IgD-negative memory B cell (primary cell): ENCODE data around the gene CHST8. TPM values are rescaled to one million over a fixed set of nuclear protein-coding genes. Genes with fewer than 3 reads are reported as not detected.

Experiments used
- H3K27ac Mint-ChIP-seq, 3 donors: one replicate each; pipeline ENCODE4 v1.8.0; 2020 to 2022; ENCODE audit warnings: mild to moderate bottlenecking in 3 of 3, mixed read lengths in 3 of 3, moderate library complexity in 1 of 3
- H3K27me3 Mint-ChIP-seq: one replicate; pipeline ENCODE4 v1.8.0; 2021; ENCODE audit warnings: mixed read lengths
- H3K36me3 Mint-ChIP-seq: one replicate; pipeline ENCODE4 v1.8.0; 2020; ENCODE audit warnings: mild to moderate bottlenecking, mixed read lengths
- H3K4me1 Mint-ChIP-seq, 3 donors: one replicate each; pipeline ENCODE4 v1.8.0; 2020 to 2022; ENCODE audit warnings: mixed read lengths in 3 of 3, mild to moderate bottlenecking in 1 of 3
- H3K4me3 Mint-ChIP-seq, 4 donors: one replicate each; pipeline ENCODE4 v1.8.0; 2020 to 2022; ENCODE audit warnings: mild to moderate bottlenecking in 4 of 4, mixed read lengths in 4 of 4, moderate library complexity in 3 of 4
- H3K9me3 Mint-ChIP-seq, 3 donors: one replicate each; pipeline ENCODE4 v1.8.0; 2020 to 2021; ENCODE audit warnings: mixed read lengths in 3 of 3, mild to moderate bottlenecking in 1 of 3
- polyA plus RNA-seq: library from polyadenylated mRNA; unstranded; fragments of 300-500 nt; fragmentation: Illumina TruSeq; gene quantifications from one replicate; pipeline ENCODE4 v1.2.3, GENCODE V29; 2021

CHST8 gene
- polyA plus RNA-seq, 1 donor from 2014 or later = not detected

GRCh38 chr19:33713194-33713593 is 91.4 kb downstream of the CHST8 start:
- Mint-ChIP-seq H3K27ac (no peak overlapping the region), H3K9me3 (peaks cover 8 to 20% (median 11%) of the 10 kb centered on the region in 3 donors), H3K36me3 (no peaks in the 10 kb centered on the region)

GRCh38 chr19:33714149-33714548 is 92.4 kb downstream of the CHST8 start:
- Mint-ChIP-seq H3K27ac (no peak overlapping the region), H3K4me3 (no peak overlapping the region), H3K9me3 (peaks cover 8 to 16% (median 9%) of the 10 kb centered on the region in 3 donors), H3K36me3 (no peaks in the 10 kb centered on the region), H3K27me3 (peaks cover 5% of the 10 kb centered on the region), H3K4me1 (peaks cover 0 to 2% (median 0%) of the 10 kb centered on the region in 3 donors)

More at GRCh38 chr19:33713194-33713593, 91.4 kb downstream of the CHST8 start:
- Mint-ChIP-seq H3K27me3 (peaks cover 5% of the 10 kb centered on the region), H3K4me3 (peak overlapping the region in 1 of 4 donors; percentile 22), H3K4me1 (peaks cover 0 to 2% (median 0%) of the 10 kb centered on the region in 3 donors)

- Mint-ChIP-seq H3K9me3 (peaks cover 8 to 10% (median 8%) of the 10 kb centered on the region in 3 donors), H3K27ac (no peak overlapping the region), H3K27me3 (peaks cover 9% of the 10 kb centered on the region), H3K4me3 (no peak overlapping the region), H3K4me1 (peaks cover 0 to 2% (median 0%) of the 10 kb centered on the region in 3 donors), H3K36me3 (no peaks in the 10 kb centered on the region)
Measured at GRCh38 chr19:33715462-33715861, 93.7 kb downstream of the CHST8 start.

GRCh38 chr19:33717878-33718277 is 96.1 kb downstream of the CHST8 start:
- Mint-ChIP-seq H3K36me3 (no peaks in the 10 kb centered on the region), H3K4me1 (peaks cover 0 to 2% (median 0%) of the 10 kb centered on the region in 3 donors), H3K27ac (no peak overlapping the region), H3K9me3 (peaks cover 8 to 10% (median 8%) of the 10 kb centered on the region in 3 donors), H3K4me3 (no peak overlapping the region), H3K27me3 (peaks cover 6% of the 10 kb centered on the region)

- peaks cover 0 to 2% (median 0%) of the 10 kb centered on the region in 3 donors for H3K4me1 Mint-ChIP-seq
Measured at GRCh38 chr19:33718651-33719254, 97.0 kb downstream of the CHST8 start.

GRCh38 chr19:33719366-33720154 is 97.8 kb downstream of the CHST8 start:
- H3K27me3 Mint-ChIP-seq = peaks cover 6% of the 10 kb centered on the region
- peaks cover 0 to 2% (median 0%) of the 10 kb centered on the region in 3 donors for H3K4me1 Mint-ChIP-seq
- H3K27ac Mint-ChIP-seq = no peak overlapping the region
- H3K9me3 Mint-ChIP-seq = peaks cover 4 to 5% (median 5%) of the 10 kb centered on the region in 3 donors
- H3K4me3 Mint-ChIP-seq = no peak overlapping the region
- H3K36me3 Mint-ChIP-seq = no peaks in the 10 kb centered on the region

More at GRCh38 chr19:33718651-33719254, 97.0 kb downstream of the CHST8 start:
- Mint-ChIP-seq H3K9me3 (peaks cover 8 to 10% (median 8%) of the 10 kb centered on the region in 3 donors), H3K27ac (no peak overlapping the region), H3K4me3 (peak overlapping the region in 1 of 4 donors; percentile 15), H3K36me3 (no peaks in the 10 kb centered on the region), H3K27me3 (peaks cover 6% of the 10 kb centered on the region)

- Mint-ChIP-seq H3K4me3 (no peak overlapping the region), H3K36me3 (no peaks in the 10 kb centered on the region), H3K27me3 (peaks cover 4% of the 10 kb centered on the region), H3K9me3 (peaks cover 0 to 5% (median 2%) of the 10 kb centered on the region in 3 donors), H3K4me1 (no peaks in the 10 kb centered on the region), H3K27ac (no peak overlapping the region)
Measured at GRCh38 chr19:33720155-33720493, 98.4 kb downstream of the CHST8 start.

- no peaks in the 10 kb centered on the region for H3K36me3 Mint-ChIP-seq
- peaks cover 4% of the 10 kb centered on the region for H3K27me3 Mint-ChIP-seq
- no peaks in the 10 kb centered on the region for H3K4me1 Mint-ChIP-seq
- no peak overlapping the region for H3K27ac Mint-ChIP-seq
- peaks cover 0 to 2% (median 2%) of the 10 kb centered on the region in 3 donors for H3K9me3 Mint-ChIP-seq
- no peak overlapping the region for H3K4me3 Mint-ChIP-seq
Measured at GRCh38 chr19:33720691-33721682, 99.2 kb downstream of the CHST8 start.

- peaks cover 4% of the 10 kb centered on the region for H3K27me3 Mint-ChIP-seq
- no peak overlapping the region for H3K27ac Mint-ChIP-seq
- H3K9me3 Mint-ChIP-seq = peaks cover 0 to 2% (median 0%) of the 10 kb centered on the region in 3 donors
- H3K36me3 Mint-ChIP-seq = no peaks in the 10 kb centered on the region
- no peaks in the 10 kb centered on the region for H3K4me1 Mint-ChIP-seq
- H3K4me3 Mint-ChIP-seq = no peak overlapping the region
Measured at GRCh38 chr19:33721735-33722297, 100.1 kb downstream of the CHST8 start.

GRCh38 chr19:33722456-33723239 is 100.9 kb downstream of the CHST8 start:
- H3K4me3 Mint-ChIP-seq = no peak overlapping the region
- no peak overlapping the region for H3K27ac Mint-ChIP-seq
- H3K9me3 Mint-ChIP-seq = peaks cover 0 to 2% (median 0%) of the 10 kb centered on the region in 3 donors
- no peaks in the 10 kb centered on the region for H3K36me3 Mint-ChIP-seq
- no peaks in the 10 kb centered on the region for H3K4me1 Mint-ChIP-seq
- H3K27me3 Mint-ChIP-seq = peaks cover 4% of the 10 kb centered on the region

GRCh38 chr19:33723512-33723911 is 101.8 kb downstream of the CHST8 start:
- no peaks in the 10 kb centered on the region for H3K4me1 Mint-ChIP-seq
- H3K36me3 Mint-ChIP-seq = no peaks in the 10 kb centered on the region
- H3K27ac Mint-ChIP-seq = no peak overlapping the region
- H3K4me3 Mint-ChIP-seq = no peak overlapping the region
- peaks cover 0 to 2% (median 0%) of the 10 kb centered on the region in 3 donors for H3K9me3 Mint-ChIP-seq
- peaks cover 11% of the 10 kb centered on the region for H3K27me3 Mint-ChIP-seq

- H3K9me3 Mint-ChIP-seq = peaks cover 0 to 2% (median under 1%) of the 10 kb centered on the region in 3 donors
- H3K4me3 Mint-ChIP-seq = no peak overlapping the region
- H3K27ac Mint-ChIP-seq = no peak overlapping the region
- H3K36me3 Mint-ChIP-seq = no peaks in the 10 kb centered on the region
- no peaks in the 10 kb centered on the region for H3K4me1 Mint-ChIP-seq
- peaks cover 10% of the 10 kb centered on the region for H3K27me3 Mint-ChIP-seq
Measured at GRCh38 chr19:33724021-33724720, 102.4 kb downstream of the CHST8 start.

GRCh38 chr19:33724721-33725060 is 102.9 kb downstream of the CHST8 start:
- H3K4me1 Mint-ChIP-seq = no peaks in the 10 kb centered on the region
- peaks cover 0 to 2% (median 1%) of the 10 kb centered on the region in 3 donors for H3K9me3 Mint-ChIP-seq
- no peak overlapping the region for H3K4me3 Mint-ChIP-seq
- no peaks in the 10 kb centered on the region for H3K36me3 Mint-ChIP-seq
- peaks cover 7% of the 10 kb centered on the region for H3K27me3 Mint-ChIP-seq
- no peak overlapping the region for H3K27ac Mint-ChIP-seq
